CD4-positive, alpha-beta T cell treated with Interleukin-17A for 4 hours (primary cell): ENCODE measurements around the gene WBP2.
A peak's percentile ranks its signal among the peaks of the same experiment; 100 is the strongest.
"Not testable (repeated sequence)": the region's sequence is repeated elsewhere in the genome, so short reads cannot be mapped to it uniquely, and the experiment has no call there.

Source experiments
- DNase-seq: peaks from one replicate; pipeline ENCODE4 v3.0.0-alpha.2; 2020; ENCODE audit warnings: mixed read lengths

The WBP2 gene

DNA sequence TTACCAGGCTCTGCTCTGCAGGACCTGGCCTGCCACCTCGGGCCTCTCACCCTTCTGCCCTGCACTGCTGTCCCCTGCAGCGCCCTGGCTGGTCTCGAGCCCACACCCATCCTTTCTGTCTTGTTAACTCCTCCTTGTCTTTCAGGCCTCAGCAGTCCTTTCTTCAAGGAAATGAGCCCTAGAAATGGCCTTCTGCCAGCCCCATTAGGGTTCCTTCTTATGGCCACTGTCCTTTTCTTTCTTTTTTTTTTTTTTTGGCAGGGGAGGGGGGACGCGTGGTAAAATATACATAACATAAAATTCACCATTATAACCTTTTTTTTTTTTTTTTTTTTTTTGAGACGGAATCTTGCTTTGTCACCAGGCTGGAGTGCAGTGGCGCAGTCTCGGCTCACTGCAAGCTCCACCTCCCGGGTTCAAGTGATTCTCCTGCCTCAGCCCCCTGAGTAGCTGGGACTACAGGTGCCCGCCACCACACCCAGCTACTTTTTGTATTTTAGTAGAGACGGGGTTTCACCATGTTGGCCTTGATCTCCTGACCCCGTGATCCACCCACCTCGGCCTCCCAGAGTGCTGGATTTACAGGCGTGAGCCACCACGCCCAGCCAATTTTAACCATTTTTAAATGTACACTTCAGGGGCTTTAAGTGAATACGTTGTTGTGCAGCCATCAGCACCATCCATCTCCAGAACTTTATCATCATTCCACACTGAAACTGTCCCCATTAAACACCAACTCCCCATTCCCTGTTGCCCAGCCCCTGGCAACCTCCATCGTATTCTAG lies 10.5 kb upstream of the WBP2 start:
- DNase-seq = not testable (repeated sequence)

- DNase-seq = peak; percentile 29
These were observed 9.8 kb upstream of the WBP2 start for GRCh38 chr17:75864887-75865286.

GRCh38 chr17:75864448-75864871 lies 9.3 kb upstream of the WBP2 start:
- DNase-seq = peak; percentile 44

- DNase-seq = no peak
These were observed 6.8 kb upstream of the WBP2 start for GRCh38 chr17:75861927-75862317.

DNA sequence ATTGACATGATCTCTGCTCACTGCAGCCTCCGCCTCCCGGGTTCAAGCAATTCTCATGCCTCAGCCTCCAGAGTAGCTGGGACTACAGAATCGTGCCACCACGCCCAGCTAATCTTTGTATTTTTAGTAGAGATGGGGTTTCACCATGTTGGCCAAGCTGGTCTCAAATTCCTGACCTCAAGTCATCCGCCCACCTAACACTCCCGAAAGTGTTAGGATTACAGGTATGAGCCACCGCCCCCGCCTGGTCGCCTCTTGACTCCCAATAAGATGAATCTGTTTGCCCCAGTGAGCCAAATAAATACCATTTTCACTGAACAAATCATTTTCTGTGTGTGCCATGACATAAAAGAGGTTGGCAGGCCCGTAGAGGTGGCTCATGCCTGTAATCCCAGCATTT lies 4.2 kb upstream of the WBP2 start:
- not testable (repeated sequence) for DNase-seq

- peak; percentile 54 for DNase-seq
These were observed 1.1 kb upstream of the WBP2 start for GRCh38 chr17:75856062-75856756.

DNA sequence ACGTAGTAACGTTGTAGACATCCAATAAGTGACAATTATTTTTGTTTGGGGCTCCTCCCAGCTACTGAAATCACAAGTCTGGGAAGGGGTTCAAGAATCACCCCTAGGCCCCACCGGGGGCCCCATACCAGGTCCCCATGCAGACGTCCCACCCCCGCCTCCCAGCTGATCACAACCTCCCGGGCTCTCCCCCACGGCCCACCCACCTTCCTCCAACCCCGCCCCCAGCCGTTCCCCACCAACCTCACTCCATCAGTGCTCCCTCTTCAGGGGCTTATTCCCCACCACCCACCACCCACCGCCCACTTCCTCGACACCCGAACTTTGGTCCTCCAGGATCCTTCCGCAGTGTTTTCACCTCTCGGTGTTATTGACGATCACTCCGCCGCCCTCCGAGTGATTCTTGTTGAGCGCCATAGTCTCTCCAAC lies 240 bp downstream of the WBP2 start:
- DNase-seq = no peak

DNA sequence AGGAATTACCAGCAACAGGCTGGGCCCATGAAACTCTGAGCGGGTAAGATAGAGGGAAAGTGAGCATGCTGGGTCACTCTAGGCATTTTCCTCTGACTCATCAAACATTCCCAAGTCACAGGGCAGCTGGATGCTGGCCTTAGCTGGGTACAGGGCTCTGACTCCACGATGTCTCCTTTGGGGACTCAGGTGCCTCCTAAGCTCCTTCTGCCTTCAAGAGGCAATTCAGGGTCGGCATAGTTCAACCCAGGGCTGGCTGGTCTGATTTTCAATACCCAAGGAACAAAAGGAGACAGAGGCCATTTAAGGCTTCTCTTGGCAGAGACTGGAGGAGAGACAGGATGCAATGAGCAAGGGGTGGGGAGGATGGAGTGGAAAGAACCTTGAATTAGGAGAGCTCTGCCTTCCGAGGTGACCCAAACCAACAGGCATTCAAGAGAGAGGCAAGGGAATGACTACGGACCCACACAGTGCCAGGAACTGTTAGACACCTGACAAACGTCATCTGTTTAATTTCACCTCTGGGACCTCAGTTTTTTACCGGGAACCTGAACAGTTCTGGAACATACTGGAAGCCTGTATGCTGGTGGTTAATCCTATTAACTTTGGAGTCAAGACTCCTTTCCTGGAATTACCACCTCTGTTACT lies 910 bp downstream of the WBP2 start:
- DNase-seq = no peak

DNA sequence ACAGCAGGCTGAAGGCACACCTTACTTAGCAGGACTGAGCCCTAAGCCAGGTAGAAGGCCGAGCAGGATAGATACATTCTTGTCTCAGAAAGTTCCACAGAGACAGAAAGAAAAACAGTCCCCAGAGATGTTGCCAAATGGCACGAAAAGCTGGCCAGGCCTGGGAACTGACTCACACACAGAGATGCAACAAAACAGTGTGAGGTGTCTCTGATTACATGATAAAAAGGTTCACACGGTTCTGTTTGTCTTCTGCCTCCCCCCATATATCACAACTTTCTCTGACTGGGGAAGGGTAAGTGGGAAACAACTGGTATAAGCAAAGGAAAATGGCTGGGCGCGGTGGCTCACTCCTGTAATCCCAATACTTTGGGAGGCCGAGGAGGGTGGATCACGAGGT lies 1.7 kb downstream of the WBP2 start:
- no peak for DNase-seq

- DNase-seq = not testable (repeated sequence)
These were observed 3.5 kb downstream of the WBP2 start for GRCh38 chr17:75851693-75851991.

GRCh38 chr17:75850928-75851692 lies 4.0 kb downstream of the WBP2 start:
- DNase-seq = no peak

DNA sequence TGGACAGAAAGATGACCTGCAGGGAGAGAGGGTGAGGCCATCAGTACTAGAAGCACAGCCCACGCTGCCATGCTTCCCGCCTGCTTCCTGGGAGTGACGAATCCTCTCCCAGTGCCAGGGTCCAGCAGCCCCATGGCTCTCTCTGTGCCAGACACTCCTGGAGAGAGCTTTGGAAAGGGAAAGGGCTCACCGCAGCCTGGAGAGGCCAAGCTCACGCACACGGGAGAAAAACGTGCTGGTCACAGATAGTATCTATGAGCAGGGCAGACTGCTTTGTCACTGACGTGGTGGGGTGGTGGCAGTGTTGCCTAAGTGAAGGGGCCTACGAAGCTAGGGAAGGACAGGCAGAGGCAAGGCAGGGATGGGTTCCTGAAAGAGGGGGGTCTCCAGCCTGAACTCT lies 5.4 kb downstream of the WBP2 start:
- no peak for DNase-seq

GRCh38 chr17:75849279-75849646 lies 5.9 kb downstream of the WBP2 start:
- DNase-seq = no peak

GRCh38 chr17:75848523-75849278 lies 6.4 kb downstream of the WBP2 start:
- DNase-seq = peak; percentile 92

GRCh38 chr17:75847614-75848522 lies 7.3 kb downstream of the WBP2 start:
- DNase-seq = no peak

- no peak for DNase-seq
These were observed 8.2 kb downstream of the WBP2 start for GRCh38 chr17:75846692-75847613.

DNA sequence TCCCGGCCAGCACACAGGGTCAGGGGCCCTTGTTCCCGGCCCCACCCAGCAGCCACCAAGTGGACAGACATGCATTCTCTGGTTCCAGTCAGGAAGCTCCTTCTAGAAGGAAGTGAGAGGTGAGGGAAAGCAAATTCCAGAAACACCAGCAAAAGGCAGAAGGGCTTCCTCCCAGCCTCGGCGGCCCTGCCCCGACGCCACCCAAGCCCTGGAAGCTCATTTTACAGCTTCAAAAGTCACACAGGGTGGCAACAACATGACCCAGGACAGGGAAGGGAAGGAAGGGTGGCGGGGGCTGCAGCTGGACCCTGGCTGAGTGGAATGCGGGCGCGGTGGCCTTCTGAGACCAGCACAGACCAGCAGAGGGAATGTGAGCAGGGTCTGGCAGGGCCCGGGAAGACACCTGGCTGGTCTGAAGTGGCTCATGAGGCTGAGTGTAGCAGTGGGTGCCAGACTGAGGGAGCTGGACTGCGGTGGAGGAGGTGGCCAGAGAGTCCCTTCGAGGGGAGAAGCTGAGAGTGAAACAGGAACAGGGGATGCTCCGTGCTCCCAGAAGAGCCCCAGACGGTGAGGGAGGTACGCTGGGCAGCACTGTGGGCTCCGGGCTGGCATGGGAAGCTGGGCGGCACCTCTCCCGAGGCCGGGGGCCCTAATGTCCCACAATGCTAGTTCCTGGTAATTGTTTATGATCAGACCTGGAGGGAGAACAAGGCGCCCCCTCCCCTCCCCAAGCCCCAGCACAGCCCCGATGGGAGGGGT lies 9.0 kb downstream of the WBP2 start:
- DNase-seq = no peak

DNA sequence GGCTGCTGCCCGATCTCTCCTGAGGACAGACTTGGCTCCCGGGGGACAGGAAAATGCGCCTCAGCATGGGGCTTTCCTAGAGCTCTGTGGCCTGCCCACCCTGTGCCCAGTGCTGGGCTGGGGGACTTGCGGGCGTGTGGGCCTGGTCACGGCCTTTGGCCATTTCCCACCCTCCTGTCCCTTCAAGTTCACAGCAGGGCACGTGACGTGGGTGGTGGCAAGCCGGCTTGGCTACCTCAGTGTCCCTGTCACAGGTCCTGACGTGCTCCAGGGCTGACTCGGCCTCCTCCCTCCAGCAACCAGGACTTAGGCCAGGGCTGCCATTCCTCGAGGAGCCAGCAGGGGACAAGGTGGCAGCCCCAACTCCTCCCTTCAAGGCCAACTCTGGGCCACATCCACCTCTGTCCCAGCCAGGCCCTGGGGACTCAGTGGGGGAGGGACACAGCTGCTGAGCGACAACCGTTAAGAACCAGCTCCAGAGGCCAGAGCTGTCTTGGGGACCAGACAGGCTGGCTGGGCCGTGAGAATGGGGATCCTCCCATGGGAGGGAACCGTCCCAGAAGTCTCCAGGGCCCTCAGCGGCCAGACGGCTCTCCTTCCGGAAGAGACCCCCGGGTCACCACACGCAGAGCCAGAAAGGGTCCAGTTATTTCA lies 9.9 kb downstream of the WBP2 start:
- DNase-seq = peak; percentile 68

DNA sequence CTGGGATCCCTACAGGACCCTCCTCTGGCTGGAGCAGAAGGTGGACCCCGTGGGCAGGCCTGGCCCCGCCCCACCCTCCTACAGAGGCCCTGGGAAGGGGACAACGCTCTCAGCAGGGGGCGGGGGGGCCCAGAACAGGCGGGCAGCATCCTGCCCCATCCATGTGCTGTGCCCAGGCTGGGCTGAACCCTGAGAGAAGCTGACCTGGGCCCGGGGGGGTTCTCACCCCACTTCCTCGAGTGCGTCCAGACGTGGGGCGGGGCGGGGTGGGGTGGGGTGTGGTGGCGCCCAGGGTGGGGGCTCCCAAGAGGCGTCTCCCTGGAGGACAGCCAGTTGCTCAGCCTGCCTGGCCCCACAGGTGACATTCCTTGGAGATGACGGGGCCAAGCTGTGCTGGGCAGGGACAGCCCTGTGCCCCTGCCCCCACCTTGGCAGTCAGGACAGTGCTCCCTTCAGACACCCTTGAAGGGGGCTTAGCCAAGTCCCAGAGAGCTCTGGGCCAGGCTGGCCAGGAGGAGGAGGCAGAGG lies 10.5 kb downstream of the WBP2 start:
- DNase-seq = peak; percentile 45
